Measurements from ENCODE around the gene SRRM5.
"Not testable (repeated sequence)": the region's sequence is repeated elsewhere in the genome, so short reads cannot be mapped to it uniquely, and the experiment has no call there.

SRRM5 gene, protein sequence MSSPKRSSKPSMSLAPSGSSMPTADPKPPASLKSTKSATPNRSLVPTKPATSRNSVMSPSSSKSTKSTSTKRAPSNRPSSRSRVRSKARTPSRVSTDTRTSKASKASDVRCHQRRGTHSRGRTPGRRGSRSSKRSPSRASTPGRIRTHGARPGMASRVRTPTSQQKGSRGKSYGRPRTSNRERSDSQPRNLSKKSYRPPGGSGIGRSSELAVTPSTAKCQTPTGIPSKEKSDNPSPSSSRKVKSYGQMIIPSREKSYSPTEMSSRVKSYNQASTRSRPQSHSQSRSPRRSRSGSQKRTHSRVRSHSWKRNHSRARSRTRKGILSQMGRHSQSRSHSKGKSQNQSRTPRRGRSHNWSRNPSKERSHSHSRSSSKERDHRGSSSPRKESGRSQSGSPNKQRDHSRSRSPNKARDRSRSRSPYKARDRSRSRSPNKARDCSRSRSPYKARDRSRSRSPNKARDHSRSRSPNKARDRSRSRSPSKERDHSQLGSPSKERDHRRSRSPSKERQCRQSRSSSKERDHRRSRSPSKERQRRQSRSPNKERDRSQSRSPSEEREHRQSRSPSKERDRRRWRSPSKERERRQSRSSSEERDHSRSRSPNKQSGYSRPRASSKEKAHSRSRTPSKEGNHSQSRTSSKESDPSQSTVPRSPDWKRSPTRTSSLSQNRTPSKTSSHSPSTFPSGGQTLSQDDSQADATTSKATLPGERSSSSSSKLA

DNA sequence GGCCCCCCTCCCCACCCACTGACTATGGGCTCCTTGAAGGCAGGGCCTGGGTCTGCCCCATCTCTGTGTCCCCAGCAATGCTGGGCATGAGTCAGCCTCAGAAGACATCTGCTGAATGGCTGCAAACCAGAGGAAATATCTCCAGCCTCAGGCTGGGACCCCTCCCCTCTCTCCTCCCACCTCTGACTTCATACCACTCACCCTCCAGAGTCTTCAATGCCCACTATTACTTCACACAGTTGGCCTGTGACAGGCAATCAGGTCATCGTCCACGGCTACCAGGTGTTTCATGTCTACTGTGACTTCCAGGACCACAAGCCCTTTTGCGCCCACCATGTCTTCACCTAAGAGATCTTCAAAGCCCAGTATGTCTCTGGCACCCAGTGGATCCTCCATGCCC, at the start of gene SRRM5:
Gene SRRM5, plus strand, starts transcription at position 301 of the 400 bp plus-strand sequence. Its CDS starts 34 bp downstream, at position 335.
- no peak for FAIRE-seq

DNA sequence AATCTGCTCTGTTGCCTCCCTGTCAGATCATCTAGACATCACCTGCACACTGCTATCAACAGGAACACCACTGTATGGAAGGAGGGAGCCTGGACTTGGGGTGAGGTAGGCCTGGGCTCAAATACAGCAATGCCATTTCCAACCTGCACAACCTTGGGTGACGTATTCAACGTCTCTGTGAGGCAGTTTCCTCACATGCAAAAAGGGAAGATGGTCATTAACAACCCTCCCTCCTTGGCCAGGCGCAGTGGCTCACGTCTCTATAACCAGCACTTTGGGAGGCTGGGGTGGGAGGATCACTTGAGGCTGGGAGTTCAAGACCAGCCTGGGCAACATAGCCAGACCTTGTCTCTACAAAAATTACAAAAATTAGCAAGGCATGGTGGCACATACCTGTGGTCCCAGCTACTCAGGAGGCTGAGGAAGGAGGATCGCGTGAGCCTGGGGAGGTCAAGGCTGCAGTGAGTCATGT, 49.6 kb upstream of the SRRM5 start:
- no peak for FAIRE-seq

DNA sequence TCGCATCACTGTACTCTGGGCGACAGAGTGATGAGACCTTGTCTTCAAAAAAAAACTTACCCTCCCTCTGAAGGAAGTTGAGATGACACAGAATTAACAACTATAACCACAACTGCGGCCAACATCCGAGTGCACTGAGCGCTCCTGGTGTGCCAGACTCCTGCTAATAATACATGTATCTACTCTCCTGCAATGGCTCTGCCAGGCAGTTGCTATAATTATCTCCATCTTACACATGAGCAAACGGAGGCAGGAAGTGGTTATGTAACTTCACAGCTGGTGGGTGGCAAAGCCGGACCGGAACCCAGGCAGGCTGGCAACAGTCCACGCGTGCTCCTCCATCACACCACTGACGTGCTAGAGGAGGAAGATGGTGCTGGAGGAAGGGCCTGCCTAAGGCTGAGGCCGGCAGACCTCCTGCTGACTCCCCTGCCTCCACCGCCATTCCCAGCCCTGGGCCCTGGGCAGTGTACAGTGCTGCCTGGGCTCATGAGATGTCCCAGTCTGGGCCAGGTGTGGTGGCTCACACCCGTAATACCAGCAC, 49.1 kb upstream of the SRRM5 start:
- peak; percentile 71 for FAIRE-seq

DNA sequence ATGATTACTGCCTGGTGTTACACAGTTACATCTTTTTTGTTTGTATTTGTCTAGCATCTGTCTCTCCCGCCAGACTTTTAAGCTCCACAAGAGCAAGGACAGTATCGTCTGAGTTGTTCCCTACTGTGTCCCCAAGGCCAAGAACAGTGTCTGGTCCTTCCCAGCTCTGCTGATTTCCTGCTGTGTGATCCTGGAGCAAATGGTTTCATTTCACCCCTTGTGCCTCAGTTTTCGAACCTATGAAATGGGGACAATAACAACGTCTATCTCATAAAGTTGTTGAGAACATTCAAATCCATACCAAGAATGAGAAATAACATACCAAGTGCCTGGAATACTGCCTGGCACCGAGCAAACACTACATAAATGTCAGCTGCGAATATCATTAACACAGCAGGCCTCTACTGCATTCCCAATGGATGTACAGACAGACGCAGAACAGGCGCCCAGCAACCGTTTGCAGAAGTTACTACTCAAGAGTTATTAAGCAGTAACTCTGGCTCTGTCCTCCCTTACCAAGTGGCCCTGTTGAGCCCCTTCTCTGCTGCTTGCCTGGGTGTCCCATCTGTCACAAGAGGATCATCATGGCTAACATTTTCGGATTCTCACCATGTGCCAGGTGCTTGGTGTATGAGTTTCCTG, 48.0 kb upstream of the SRRM5 start:
- FAIRE-seq = no peak

DNA sequence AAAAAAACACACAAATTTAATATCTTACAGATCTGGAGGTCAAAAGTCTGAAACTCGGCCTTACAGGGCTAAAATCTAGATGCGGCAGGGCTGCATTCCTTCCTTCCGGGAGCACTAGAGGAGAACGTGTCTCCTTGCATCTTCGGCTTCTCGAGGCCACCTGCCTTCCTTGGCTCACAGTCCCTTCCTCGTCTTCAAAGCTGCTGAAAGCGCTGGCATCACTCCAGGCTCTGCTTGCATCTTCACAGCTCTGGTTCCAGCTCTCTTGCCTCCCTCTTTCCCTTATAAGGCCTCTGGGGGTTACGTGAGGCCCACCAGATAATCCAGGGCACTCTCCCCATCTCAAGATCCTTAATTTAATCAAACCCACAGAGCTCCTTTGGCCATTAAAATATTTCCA, 47.1 kb upstream of the SRRM5 start:
- no peak for FAIRE-seq

DNA sequence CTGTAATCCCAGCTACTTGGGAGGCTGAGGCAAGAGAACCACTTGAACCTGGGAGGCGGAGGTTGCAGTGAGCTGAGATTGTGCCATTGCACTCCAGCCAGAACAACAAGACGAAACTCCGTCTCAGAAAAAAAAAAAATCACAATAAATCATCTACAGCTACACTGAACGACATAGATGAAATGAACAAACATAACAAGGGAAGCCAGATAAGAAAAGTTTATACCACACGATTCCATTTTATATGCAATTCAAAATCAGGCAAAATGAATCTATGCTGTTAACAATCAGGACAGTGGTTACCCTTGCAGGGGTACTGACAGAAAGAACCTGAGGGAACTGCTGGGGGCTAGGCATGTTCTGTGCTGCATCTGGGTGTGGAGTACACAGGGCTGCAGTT, 42.2 kb upstream of the SRRM5 start:
- FAIRE-seq = no peak

DNA sequence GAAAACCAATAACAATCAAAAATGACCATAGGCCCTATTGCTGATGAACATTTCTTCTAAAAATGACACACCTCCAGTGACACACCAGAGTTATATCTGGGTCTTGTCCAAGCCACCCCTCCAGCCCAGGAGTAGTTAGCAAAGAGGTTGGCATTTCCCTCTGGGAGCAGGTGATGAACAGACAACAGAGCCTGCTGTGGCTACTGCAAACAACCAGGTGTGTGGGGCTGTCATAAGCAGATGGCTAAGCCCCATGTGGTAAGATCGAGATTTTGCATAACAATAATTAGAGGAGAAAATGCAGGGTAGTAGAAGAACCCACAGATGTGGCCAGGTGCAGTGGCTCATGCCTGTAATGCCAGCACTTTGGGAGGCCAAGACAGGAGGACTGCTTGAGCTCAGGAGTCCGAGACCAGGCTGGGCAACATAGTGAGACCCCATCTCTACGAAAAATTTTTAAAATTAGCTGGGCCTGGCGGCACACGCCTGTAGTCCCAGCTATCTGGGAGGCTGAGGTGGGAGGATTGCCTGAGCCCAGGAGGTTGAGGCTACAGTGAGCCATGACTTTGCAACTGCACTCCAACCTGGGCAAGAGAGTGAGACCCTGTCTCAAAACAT, 41.6 kb upstream of the SRRM5 start:
- FAIRE-seq = no peak

DNA sequence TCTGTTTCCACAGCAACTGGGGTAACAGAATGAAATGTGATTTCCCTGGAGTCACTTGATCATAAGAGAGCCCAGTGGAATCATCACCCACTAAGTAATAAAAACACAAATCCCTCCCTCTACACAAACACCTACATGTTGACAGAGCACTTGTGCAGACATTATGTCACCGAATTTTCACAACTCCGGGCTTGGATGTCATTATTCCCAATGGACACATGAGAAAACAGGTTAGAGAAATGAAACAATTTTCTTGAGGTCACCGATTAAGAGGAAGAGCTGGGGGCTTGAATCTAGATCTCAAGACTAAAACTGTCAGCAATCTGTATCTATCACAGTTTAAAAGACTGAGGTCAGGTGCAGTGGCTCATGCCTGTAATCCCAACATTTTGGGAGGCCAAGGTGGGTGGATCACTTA, 39.7 kb upstream of the SRRM5 start:
- FAIRE-seq = peak; percentile 98

DNA sequence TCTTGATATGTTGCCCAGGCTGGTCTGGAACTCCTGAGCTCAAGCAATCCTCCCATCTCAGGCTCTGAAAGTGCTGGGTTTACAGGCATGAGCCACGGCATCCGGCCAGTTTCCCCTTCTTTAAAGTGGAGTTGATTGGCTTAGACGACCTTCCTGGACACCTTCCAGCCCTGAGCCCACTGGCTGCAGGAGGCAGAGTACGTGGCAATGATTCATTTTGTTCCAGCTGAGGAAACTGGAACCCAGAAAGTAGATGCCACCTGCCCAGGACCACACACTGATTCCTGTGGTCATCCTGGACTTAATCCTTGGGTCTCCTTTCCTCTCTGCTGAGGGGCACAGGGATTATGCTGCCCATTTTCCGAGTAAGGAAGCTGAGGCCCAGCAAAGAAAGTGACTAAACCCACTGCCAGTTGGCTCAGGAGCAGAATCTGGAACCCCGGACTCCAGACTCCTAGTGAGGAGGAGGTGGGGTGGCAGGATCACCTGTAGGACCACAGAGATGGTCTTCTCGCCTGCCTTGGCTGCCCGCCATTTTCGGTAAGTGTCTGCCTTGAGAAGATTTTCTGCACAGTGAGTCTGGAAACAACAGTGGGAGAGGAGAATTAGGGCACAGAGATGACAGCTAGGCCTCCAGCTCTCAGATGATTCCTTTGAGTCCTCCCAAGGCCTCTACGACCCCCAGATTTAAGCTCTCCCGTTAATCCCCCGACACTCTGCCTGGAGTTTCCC, 37.3 kb upstream of the SRRM5 start:
- FAIRE-seq = no peak

DNA sequence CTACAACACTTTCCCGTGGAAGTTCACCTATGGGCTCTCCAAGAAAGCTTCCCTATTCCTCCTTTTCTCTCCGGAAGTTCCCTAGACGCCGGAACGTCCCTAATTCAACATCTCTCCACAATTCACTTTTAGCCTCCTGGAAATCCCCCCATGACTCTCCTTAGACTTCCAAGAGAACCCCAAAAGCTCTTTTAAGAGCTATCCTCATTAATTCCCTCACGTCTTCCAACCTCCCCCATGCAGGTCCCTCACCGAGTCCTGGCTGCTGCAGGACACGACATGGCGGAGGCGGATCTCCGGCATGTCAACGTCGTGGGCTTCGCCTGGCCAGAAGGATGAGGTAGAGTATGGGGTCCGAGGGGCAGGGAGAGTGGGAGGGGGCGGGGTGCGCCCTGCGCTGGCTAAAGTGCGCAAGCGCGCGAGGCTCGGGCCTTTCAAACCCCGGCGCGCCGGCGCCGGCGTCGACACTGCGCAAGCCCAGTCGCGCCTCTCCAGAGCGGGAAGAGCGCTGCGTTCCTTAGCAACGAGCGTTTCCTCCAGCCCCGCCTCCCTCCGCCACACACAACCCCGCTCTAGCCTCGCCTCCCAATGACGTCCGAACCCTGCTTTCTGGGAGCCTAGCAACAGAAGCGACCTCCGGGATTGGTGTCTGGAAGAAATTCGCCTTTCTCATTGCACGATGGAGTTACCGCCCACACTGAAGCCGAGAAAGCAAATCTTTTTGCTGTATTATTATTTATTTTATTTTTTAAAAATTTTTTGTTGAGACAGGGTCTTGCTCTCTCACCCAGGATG, 36.5 kb upstream of the SRRM5 start, which contains the start of the genes PINLYP and XRCC1:
Gene PINLYP, plus strand, starts transcription at position 646 of the 795 bp plus-strand sequence. CDS start 1,391 bp downstream, outside the sequence.
Gene XRCC1, minus strand, starts transcription at position 372 of the 795 bp plus-strand sequence. Its CDS starts 69 bp downstream, at position 303.
- FAIRE-seq = peak; percentile 99

DNA sequence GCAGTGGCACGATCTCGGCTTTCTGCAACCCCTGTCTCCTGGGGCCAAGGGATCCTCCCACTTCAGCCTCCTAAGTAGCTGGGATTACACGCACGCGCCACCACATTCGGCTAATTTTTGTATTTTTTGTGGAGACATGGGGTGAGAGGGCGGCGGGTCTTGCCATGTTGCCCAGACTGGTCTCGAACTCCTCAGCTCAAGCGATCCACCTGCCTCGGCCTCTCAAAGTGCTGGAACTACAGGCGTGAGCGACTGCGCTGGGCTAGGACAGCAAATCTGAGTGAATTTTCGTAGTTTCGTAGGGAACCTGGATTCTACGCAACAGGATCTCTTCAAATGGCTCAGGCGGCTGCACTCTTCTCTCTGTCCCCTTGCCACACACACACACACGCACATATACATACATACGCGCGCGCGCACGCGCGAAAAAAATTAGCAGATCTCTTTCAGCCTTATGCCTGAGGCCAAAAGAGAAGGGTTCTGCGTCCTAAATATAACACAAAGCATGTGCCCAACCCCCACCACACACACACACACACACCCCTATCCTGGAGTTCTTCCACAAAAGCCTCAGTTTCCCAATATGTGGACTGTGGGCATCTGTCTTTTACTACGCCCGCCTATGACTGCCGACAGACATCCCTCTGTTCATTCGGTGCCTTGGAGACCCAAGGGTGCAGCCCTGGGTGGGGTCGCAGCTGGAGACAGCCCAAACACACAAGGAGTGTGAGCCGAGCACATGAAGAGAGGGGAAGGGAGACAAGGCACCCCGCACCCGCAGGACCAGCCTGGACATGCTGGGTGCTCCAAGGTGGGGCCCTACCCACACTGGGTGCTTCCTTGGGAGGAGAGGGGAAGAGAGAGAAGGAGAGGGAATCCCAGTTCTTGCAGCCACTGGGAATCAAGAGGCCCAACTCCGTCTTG, 35.7 kb upstream of the SRRM5 start:
- FAIRE-seq = no peak

DNA sequence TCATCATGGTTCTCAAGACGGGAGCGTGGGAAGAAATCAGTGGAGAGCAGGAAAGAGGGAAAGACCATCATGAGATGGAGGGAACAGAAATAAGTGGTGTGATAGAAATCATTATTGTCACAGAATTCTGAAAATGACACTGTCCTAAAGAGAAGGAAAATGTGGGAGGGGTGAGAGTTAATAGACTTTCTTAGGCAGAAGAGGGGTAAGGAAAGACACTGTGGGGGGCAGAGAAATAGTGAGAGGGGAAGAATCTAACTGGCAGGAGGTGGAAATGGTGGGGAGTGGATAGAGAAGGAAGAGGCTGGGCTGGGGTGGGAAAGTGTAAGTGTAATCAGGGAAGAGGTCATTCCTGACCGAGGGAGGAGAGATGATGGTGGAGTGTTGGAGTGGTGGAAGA, 33.1 kb upstream of the SRRM5 start:
- no peak for FAIRE-seq

DNA sequence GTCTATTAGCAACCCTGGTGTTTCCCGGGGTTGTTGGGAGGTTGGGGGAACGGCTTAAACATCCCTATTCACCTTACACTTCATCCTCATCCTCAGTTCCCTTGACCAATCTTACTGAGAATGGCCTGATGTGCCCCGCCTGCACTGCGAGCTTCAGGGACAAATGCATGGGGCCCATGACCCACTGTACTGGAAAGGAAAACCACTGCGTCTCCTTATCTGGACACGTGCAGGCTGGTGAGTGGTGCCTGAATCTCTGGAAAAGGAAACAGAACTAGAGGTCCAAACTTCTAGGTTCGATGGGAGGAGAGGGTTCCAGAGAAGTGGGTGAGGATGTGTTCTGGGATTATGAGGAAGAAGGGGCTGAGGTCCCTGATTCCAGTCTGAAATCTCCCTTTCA, 30.4 kb upstream of the SRRM5 start:
- no peak for FAIRE-seq

DNA sequence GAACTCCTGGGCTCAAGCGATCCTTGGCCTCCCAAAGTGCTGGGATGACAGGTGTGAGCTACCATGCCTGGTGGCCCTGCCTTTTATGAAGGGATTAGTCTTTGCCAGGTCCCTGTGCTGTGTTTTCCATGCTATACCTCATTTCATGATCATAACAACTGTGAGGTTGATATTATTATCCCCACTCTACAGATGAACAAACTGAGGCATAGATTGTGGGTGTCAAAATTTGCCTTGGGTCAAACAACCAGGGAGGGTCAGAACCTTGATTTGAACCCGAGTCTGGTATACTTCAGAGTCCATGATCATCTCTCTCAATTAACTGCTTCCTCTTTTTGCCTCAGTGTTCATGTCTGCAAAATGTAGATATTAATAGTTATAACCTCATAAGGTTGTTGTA, 29.4 kb upstream of the SRRM5 start:
- no peak for FAIRE-seq

DNA sequence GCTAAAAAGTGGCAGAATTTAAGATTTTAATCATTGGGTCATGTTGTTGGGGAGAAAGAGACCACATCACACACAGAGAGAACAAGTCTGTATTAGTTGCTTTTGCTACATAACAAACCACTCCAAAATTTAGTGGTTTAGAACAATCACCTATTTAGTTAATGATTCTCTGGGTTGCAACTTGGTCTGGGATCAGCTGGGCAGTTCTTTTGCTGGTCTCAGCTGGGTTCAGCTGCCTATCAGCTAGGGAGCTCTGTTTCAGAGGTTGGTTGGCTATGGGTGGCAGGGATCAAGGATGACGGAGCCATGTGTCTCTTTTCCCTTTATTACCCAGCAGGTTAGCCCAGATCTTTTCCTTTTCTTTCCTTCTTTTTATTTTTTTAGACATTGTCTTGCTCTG, 27.4 kb upstream of the SRRM5 start:
- FAIRE-seq = no peak

DNA sequence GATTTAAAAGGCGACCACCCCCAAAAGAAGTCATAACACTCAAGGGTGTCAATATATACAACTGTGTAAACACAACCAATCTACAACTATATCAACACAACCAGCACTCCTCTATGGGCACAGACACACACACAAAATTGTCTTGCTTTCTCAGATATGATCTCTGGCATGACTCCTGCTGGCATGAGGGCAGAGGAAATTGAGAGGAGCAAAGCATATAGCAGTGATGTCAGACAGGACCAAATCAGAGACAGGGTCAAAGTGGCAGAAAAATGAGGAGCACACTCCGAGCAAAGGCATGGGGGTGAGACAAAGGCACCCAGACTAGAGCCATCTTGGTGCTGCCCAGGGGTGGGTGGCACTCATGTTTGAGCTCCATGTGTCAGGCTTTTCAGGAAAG, 25.5 kb upstream of the SRRM5 start:
- no peak for FAIRE-seq

DNA sequence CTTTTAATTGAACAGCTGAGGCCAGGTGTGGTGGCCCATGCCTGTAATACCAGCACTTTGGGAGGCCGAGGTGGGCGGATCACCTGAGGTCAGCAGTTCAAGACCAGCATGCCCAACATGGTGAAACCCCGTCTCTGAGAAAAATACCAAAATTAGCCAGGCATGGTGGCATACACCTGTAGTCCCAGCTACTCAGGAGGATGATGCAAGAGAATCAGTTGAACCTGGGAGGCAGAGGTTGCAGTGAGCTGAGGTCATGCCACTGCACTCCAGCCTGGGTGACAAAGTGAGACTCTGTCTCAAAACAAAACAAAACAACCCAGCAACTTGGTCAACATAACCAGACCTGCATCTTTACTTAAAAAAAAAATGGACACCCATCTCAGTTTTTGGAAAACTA, 24.9 kb upstream of the SRRM5 start:
- FAIRE-seq = not testable (repeated sequence)

DNA sequence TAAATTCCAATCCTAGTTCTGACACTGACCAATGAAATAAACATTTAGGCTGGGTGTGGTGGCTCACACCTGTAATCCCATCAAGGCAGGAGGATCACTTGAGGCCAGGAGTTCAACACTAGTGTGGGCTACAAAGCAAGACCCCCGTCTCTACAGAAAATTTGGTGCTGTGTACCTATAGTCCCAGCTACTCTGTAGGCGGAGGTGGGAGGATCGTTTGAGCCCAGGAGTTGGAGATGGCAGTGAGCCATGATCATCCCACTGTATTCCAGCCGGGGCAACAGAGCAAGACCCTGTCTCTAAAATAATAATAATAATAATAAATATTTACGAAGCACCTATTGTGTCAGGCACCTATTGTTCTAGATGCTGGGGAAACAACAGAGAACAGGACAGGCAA, 22.6 kb upstream of the SRRM5 start:
- FAIRE-seq = no peak

DNA sequence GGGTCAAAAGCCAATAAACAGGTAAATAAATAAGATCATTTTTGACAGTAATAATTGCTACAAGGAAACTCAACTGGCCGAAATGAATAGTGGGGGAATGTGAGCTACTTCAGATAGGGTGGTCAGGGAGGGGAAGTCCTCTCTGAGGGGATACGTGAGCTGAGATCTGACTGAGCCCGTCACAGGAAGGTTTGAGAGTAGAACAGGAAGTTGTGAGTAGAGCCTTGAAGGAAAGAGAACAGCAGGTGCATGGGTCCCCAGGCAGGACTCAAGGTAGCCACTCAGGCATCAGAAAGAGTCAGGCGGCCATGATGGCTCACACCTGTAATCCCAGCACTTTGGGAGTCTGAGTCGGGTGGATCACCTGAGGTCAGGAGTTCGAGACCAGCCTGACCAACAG, 22.2 kb upstream of the SRRM5 start:
- no peak for FAIRE-seq
